H9 (cell line): ENCODE measurements around the gene SELENOW. TPM values are rescaled to one million over a fixed set of nuclear protein-coding genes. Genes with fewer than 3 reads are reported as not detected.

Experiments
- DNase-seq: peaks from one replicate; pipeline ENCODE4 v3.0.0-alpha.2; 2017
- H2AFZ ChIP-seq: one replicate; pipeline ENCODE4 v1.6.1; 2013; ENCODE audit warnings: mild to moderate bottlenecking, low read length, control low read depth, moderate library complexity
- H2AK5ac ChIP-seq: 2 replicates; pipeline ENCODE4 v1.6.1; 2013; ENCODE audit warnings: low read length, control low read depth, mixed read lengths; ENCODE audit not compliant: insufficient read length
- H2BK120ac ChIP-seq: one replicate; pipeline ENCODE4 v1.6.1; 2013; ENCODE audit warnings: low read depth, mild to moderate bottlenecking, low read length, control low read depth, inconsistent platforms; ENCODE audit not compliant: poor library complexity, severe bottlenecking
- H2BK12ac ChIP-seq: 2 replicates; pipeline ENCODE4 v1.6.1; 2013; ENCODE audit warnings: low read length, control low read depth, mixed read lengths, low read depth; ENCODE audit not compliant: insufficient read length
- H2BK15ac ChIP-seq: 2 replicates; pipeline ENCODE4 v1.6.1; 2013; ENCODE audit warnings: low read depth, low read length, control low read depth
- H2BK20ac ChIP-seq: one replicate; pipeline ENCODE4 v1.6.1; 2013; ENCODE audit warnings: low read depth, mild to moderate bottlenecking, low read length, control low read depth, inconsistent platforms; ENCODE audit not compliant: poor library complexity, severe bottlenecking
- H2BK5ac ChIP-seq: 2 replicates; pipeline ENCODE4 v1.6.1; 2013; ENCODE audit warnings: low read length, control low read depth, mixed read lengths; ENCODE audit not compliant: insufficient read length
- H3K14ac ChIP-seq: 2 replicates; pipeline ENCODE4 v1.6.1; 2013; ENCODE audit warnings: low read length, control low read depth; ENCODE audit not compliant: insufficient read depth
- H3K18ac ChIP-seq: 2 replicates; pipeline ENCODE4 v1.6.1; 2013; ENCODE audit warnings: low read depth, mild to moderate bottlenecking, mixed read lengths, low read length, control low read depth; ENCODE audit not compliant: insufficient read length
- H3K23ac ChIP-seq: 2 replicates; pipeline ENCODE4 v1.6.1; 2013; ENCODE audit warnings: low read length, control low read depth, mixed read lengths, low read depth; ENCODE audit not compliant: insufficient read length
- H3K23me2 ChIP-seq: 2 replicates; pipeline ENCODE4 v1.6.1; 2013; ENCODE audit warnings: low read depth, mild to moderate bottlenecking, mixed read lengths, low read length, control low read depth; ENCODE audit not compliant: insufficient read length, poor library complexity, severe bottlenecking
- H3K27ac ChIP-seq: 2 replicates; pipeline ENCODE4 v1.5.1; 2013; ENCODE audit warnings: low read length, control low read depth, mixed read lengths, low read depth; ENCODE audit not compliant: insufficient read length
- H3K27me3 ChIP-seq: 2 replicates; pipeline ENCODE4 v1.6.1; 2013; ENCODE audit warnings: low read length, control low read depth, inconsistent platforms; ENCODE audit not compliant: insufficient read depth
- H3K4ac ChIP-seq: 2 replicates; pipeline ENCODE4 v1.6.1; 2013; ENCODE audit warnings: low read depth, mild to moderate bottlenecking, control low read depth, inconsistent platforms, low read length, moderate library complexity
- H3K4me1 ChIP-seq: 2 replicates; pipeline ENCODE4 v1.6.1; 2013; ENCODE audit warnings: low read length, control low read depth, inconsistent platforms; ENCODE audit not compliant: insufficient read depth
- H3K4me2 ChIP-seq: 2 replicates; pipeline ENCODE4 v1.6.1; 2013; ENCODE audit warnings: low read length, control low read depth, mixed read lengths; ENCODE audit not compliant: insufficient read length, insufficient read depth
- H3K56ac ChIP-seq: 2 replicates; pipeline ENCODE4 v1.6.1; 2013; ENCODE audit warnings: low read depth, mild to moderate bottlenecking, mixed read lengths, low read length, control low read depth; ENCODE audit not compliant: insufficient read length
- H3K79me1 ChIP-seq: 2 replicates; pipeline ENCODE4 v1.6.1; 2013; ENCODE audit warnings: low read depth, mild to moderate bottlenecking, moderate library complexity, low read length, control low read depth, inconsistent platforms; ENCODE audit not compliant: insufficient read depth, poor library complexity, severe bottlenecking
- H3K79me2 ChIP-seq: 2 replicates; pipeline ENCODE4 v1.6.1; 2013; ENCODE audit warnings: low read length, control low read depth, inconsistent platforms; ENCODE audit not compliant: insufficient read depth
- H3K9ac ChIP-seq: 2 replicates; pipeline ENCODE4 v1.6.1; 2013; ENCODE audit warnings: low read length, control low read depth, mixed read lengths; ENCODE audit not compliant: insufficient read length; ENCODE audit errors: extremely low read depth
- H3K9me3 ChIP-seq: one replicate; pipeline ENCODE4 v1.6.1; 2013; ENCODE audit warnings: low read depth, low read length, inconsistent platforms; ENCODE audit not compliant: control insufficient read depth
- H3T11ph ChIP-seq: one replicate; pipeline ENCODE4 v1.6.1; 2013; ENCODE audit warnings: mild to moderate bottlenecking, low read length, control low read depth, inconsistent platforms
- H4K20me1 ChIP-seq: one replicate; pipeline ENCODE4 v1.6.1; 2013; ENCODE audit not compliant: control insufficient read depth, insufficient read length, insufficient read depth
- H4K5ac ChIP-seq: 2 replicates; pipeline ENCODE4 v1.6.1; 2013; ENCODE audit warnings: low read depth, mild to moderate bottlenecking, mixed read lengths, low read length, control low read depth; ENCODE audit not compliant: insufficient read length
- H4K8ac ChIP-seq: replicated peaks from 2 replicates; pipeline ENCODE4 v1.6.1; 2013; ENCODE audit warnings: low read length, control low read depth, mixed read lengths, low read depth; ENCODE audit not compliant: insufficient read length
- H4K91ac ChIP-seq: 2 replicates; pipeline ENCODE4 v1.6.1; 2013; ENCODE audit warnings: low read depth, mild to moderate bottlenecking, moderate library complexity, mixed read lengths, low read length, control low read depth; ENCODE audit not compliant: insufficient read length
- H3K27ac Mint-ChIP-seq, 3 experiments: 2 replicates in 2 of 3; 3 replicates in 1 of 3; pipeline ENCODE4 v1.8.0; 2020 to 2021; ENCODE audit warnings: mixed read lengths in 3 of 3, mild to moderate bottlenecking in 1 of 3, moderate library complexity in 1 of 3
- H3K27me3 Mint-ChIP-seq: 2 replicates; pipeline ENCODE4 v1.8.0; 2021; ENCODE audit warnings: low read depth, mild to moderate bottlenecking, moderate library complexity, mixed read lengths
- H3K36me3 Mint-ChIP-seq, 3 experiments: 2 replicates in 2 of 3; 3 replicates in 1 of 3; pipeline ENCODE4 v1.8.0; 2020 to 2021; ENCODE audit warnings: low read depth in 3 of 3, mixed read lengths in 3 of 3; ENCODE audit not compliant: insufficient read depth in 1 of 3
- H3K4me1 Mint-ChIP-seq, 2 experiments: 2 replicates each; pipeline ENCODE4 v1.8.0; 2020; ENCODE audit warnings: mixed read lengths in 2 of 2
- H3K4me3 Mint-ChIP-seq, 2 experiments: 2 replicates in 1 of 2; 3 replicates in 1 of 2; pipeline ENCODE4 v1.8.0; 2020 to 2021; ENCODE audit warnings: mild to moderate bottlenecking in 2 of 2, mixed read lengths in 2 of 2, moderate library complexity in 1 of 2
- H3K9me3 Mint-ChIP-seq, 2 experiments: 2 replicates in 1 of 2; 3 replicates in 1 of 2; pipeline ENCODE4 v1.8.0; 2020; ENCODE audit warnings: mild to moderate bottlenecking in 2 of 2, mixed read lengths in 2 of 2, moderate library complexity in 1 of 2
- WGBS: extraction: QIAGEN DNeasy Blood & Tissue Kit; methylation state at CpG from one replicate; pipeline ENCODE4 v1.1.7; 2013; ENCODE audit warnings: missing lambda C conversion rate, low lambda C conversion rate, mixed read lengths; ENCODE audit not compliant: insufficient read length; ENCODE audit errors: extremely low coverage; 5-methylcytosine and 5-hydroxymethylcytosine counted together
- total RNA-seq: library from RNA; stranded (reverse); gene quantifications from 2 replicates; pipeline ENCODE4 v1.2.1, GENCODE V29; 2021
- TF ChIP-seq, protein P1 (sequence below): fragments of 200-600 bp; sonication (generic); conservative IDR thresholded peaks from 3 replicates; pipeline ENCODE4 v1.8.0; 2021; ENCODE audit warnings: antibody characterized with exemption, mild to moderate bottlenecking

SELENOW gene
- total RNA-seq, 1 experiment from 2014 or later: 388 TPM

DNA sequence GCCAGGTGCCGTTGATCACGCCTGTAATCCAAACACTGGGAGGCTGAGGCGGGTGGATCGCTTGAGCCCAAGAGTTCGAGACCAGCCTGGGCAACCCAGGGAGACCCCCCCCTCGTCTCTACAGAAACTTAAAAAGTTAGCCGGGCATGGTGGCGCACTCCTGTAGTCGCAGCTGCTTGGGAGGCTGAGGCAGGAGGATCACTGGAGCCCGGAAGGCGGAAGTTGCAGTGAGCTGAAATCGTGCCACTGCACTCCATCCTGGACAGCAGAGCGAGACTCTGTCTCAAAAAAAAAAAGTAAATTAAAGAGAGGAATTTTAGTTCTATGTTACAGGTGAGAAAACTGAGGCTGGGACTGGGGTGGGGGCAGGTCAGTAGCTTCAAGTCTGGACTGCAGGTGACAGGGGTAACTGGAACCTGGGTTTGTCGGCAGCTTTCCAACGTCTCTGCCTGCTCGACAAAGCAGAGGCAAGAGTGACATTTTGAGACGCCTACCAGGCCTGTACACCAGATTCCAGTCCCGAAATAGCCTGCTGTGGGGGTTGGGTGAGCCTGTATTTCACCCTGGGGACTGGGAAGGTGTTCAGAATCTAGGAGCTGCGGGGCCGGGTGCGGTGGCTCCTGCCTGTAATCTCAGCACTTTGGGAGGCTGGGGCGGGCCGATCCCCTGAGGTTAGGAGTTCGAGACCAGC, 1.2 kb downstream of the SELENOW start:
- no peak overlapping the region for H3K14ac ChIP-seq
- no peak overlapping the region for H2BK120ac ChIP-seq
- no peak overlapping the region for H3K23ac ChIP-seq
- H3K4ac ChIP-seq: no peak overlapping the region
- H3K56ac ChIP-seq: no peak overlapping the region
- no peak overlapping the region for H2BK5ac ChIP-seq
- WGBS: no CpG with 5 or more reads among the region's 24 CpGs
- H3K18ac ChIP-seq: no peak overlapping the region
- no peak overlapping the region for H2AK5ac ChIP-seq
- H3K79me1 ChIP-seq: peaks cover 8% of the 10 kb centered on the region
- Mint-ChIP-seq H3K27ac (peak overlapping the region in 2 of 3 experiments; percentile 57 to 96; a peak in 4 of 7 replicates), H3K27me3 (no peaks in the 10 kb centered on the region), H3K9me3 (no peaks in the 10 kb centered on the region), H3K36me3 (peaks cover 34 to 48% (median 46%) of the 10 kb centered on the region in 3 experiments), H3K4me3 (peak overlapping the region; percentile 92 to 97), H3K4me1 (peaks cover 9 to 22% of the 10 kb centered on the region in 2 experiments)
- H3K27ac ChIP-seq: no peak overlapping the region
- H4K20me1 ChIP-seq: peaks cover 5% of the 10 kb centered on the region
- H2BK15ac ChIP-seq: no peak overlapping the region
- no peak overlapping the region for H4K5ac ChIP-seq
- no peak overlapping the region for H2BK20ac ChIP-seq
- H4K8ac ChIP-seq: no peak overlapping the region
- H3K4me2 ChIP-seq: peak overlapping the region; percentile 100
- H3K9ac ChIP-seq: peak overlapping the region; percentile 90
- peaks cover 8% of the 10 kb centered on the region; the same call in 1 of the 2 replicates for H3K79me2 ChIP-seq
- no peaks in the 10 kb centered on the region for H3K27me3 ChIP-seq
- H2BK12ac ChIP-seq: no peak overlapping the region
- H3K23me2 ChIP-seq: peaks cover 8% of the 10 kb centered on the region
- no peak for DNase-seq
- H4K91ac ChIP-seq: no peak overlapping the region
- H2AFZ ChIP-seq: no peak overlapping the region
- TF ChIP-seq, protein P1, sequence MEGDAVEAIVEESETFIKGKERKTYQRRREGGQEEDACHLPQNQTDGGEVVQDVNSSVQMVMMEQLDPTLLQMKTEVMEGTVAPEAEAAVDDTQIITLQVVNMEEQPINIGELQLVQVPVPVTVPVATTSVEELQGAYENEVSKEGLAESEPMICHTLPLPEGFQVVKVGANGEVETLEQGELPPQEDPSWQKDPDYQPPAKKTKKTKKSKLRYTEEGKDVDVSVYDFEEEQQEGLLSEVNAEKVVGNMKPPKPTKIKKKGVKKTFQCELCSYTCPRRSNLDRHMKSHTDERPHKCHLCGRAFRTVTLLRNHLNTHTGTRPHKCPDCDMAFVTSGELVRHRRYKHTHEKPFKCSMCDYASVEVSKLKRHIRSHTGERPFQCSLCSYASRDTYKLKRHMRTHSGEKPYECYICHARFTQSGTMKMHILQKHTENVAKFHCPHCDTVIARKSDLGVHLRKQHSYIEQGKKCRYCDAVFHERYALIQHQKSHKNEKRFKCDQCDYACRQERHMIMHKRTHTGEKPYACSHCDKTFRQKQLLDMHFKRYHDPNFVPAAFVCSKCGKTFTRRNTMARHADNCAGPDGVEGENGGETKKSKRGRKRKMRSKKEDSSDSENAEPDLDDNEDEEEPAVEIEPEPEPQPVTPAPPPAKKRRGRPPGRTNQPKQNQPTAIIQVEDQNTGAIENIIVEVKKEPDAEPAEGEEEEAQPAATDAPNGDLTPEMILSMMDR: no peak
- peaks cover 6% of the 10 kb centered on the region; the same call in 1 of the 2 replicates for H3K4me1 ChIP-seq
- H3T11ph ChIP-seq: no peak overlapping the region
- H3K9me3 ChIP-seq: no peaks in the 10 kb centered on the region
